Peyer's patch (tissue), 4 donors: ENCODE results near the gene SNX9. TPM values are rescaled to one million over a fixed set of nuclear protein-coding genes. Genes with fewer than 3 reads are reported as not detected.
"Not testable (repeated sequence)": the region's sequence is repeated elsewhere in the genome, so short reads cannot be mapped to it uniquely, and the experiment has no call there.

Experiments used
- DNase-seq, 3 donors: peaks; one replicate each; pipeline ENCODE4 v3.0.0-alpha.2; 2017 to 2019
- H3K27ac ChIP-seq, 4 donors: fragments of 200-600 bp; sonication (generic); one replicate each; pipeline ENCODE4 v1.5.1; 2016 to 2019
- H3K27me3 ChIP-seq, 2 donors: fragments of 200-600 bp; sonication (generic); one replicate each; pipeline ENCODE4 v1.5.1; 2019
- H3K36me3 ChIP-seq, 3 donors: fragments of 200-600 bp; sonication (generic); one replicate each; pipeline ENCODE4 v1.5.1; 2016 to 2019
- H3K4me1 ChIP-seq, 4 donors: fragments of 200-600 bp; sonication (generic); one replicate each; pipeline ENCODE4 v1.5.1; 2016 to 2019
- H3K4me3 ChIP-seq, 4 donors: fragments of 200-600 bp; sonication (generic); 1 replicate in 3 of 4; 2 replicates in 1 of 4; pipeline ENCODE4 v1.5.1; 2016 to 2019; ENCODE audit warnings: mild to moderate bottlenecking in 1 of 4
- H3K9me3 ChIP-seq, 4 donors: fragments of 200-600 bp; sonication (generic); one replicate each; pipeline ENCODE4 v1.5.1; 2016 to 2019; ENCODE audit warnings: mild to moderate bottlenecking in 1 of 4
- CTCF ChIP-seq, 6 experiments: fragments of 450-650 bp in 4 of 6; fragments of 200-600 bp in 2 of 6; sonication (generic) in 1 of 6; IDR thresholded peaks; one replicate each; pipeline ENCODE4 v1.5.1; 2017 to 2019; ENCODE audit warnings: antibody characterized with exemption in 6 of 6, mild to moderate bottlenecking in 3 of 6, moderate library complexity in 1 of 6
- POLR2A ChIP-seq, 2 donors: fragments of 450-650 bp; IDR thresholded peaks; one replicate each; pipeline ENCODE4 v1.5.1; 2017; ENCODE audit warnings: antibody characterized with exemption in 2 of 2, mild to moderate bottlenecking in 2 of 2, moderate library complexity in 2 of 2
- total RNA-seq, 4 donors: library from RNA; depleted of rRNA; stranded (reverse); fragments of >200 nt; gene quantifications; one replicate each; pipeline ENCODE4 v1.1.0, GENCODE V29; 2016

Gene SNX9
- total RNA-seq, 4 donors from 2014 or later = 49.8 to 59.1 (median 52.5) TPM

- Histone ChIP-seq H3K27me3 (no peaks in the 10 kb centered on the region), H3K4me3 (no peak overlapping the region), H3K36me3 (peaks cover 0 to 89% (median 0%) of the 10 kb centered on the region in 3 donors), H3K9me3 (no peaks in the 10 kb centered on the region), H3K27ac (no peak overlapping the region), H3K4me1 (peaks cover 0 to 5% (median 0%) of the 10 kb centered on the region in 4 donors)
- no peak for TF ChIP-seq CTCF (IDR thresholded peaks at IDR 0.05)
- no peak for TF ChIP-seq POLR2A (IDR thresholded peaks at IDR 0.05)
- DNase-seq = no peak
These were observed 114.9 kb downstream of the SNX9 start for GRCh38 chr6:157937916-157938315.

- H3K36me3 ChIP-seq = peaks cover 0 to 97% (median 0%) of the 10 kb centered on the region in 3 donors
- DNase-seq, H3K4me1 ChIP-seq, H3K4me3 ChIP-seq, H3K9me3 ChIP-seq, H3K27me3 ChIP-seq: not testable (repeated sequence)
- H3K27ac ChIP-seq = peak overlapping the region in 1 of 4 donors; percentile 66
These were observed 117.5 kb downstream of the SNX9 start for GRCh38 chr6:157940375-157941036.

- no peaks in the 10 kb centered on the region for H3K27me3 ChIP-seq
- peaks cover 0 to 5% (median 0%) of the 10 kb centered on the region in 4 donors for H3K4me1 ChIP-seq
- TF ChIP-seq CTCF (IDR thresholded peaks at IDR 0.05) (no peak), POLR2A (IDR thresholded peaks at IDR 0.05) (no peak)
- no peak for DNase-seq
- H3K9me3 ChIP-seq = no peaks in the 10 kb centered on the region
- peak overlapping the region in 1 of 4 donors; percentile 66 for H3K27ac ChIP-seq
- peaks cover 0 to 90% (median 0%) of the 10 kb centered on the region in 3 donors for H3K36me3 ChIP-seq
- no peak overlapping the region for H3K4me3 ChIP-seq
These were observed 118.2 kb downstream of the SNX9 start for GRCh38 chr6:157941101-157941863.

GRCh38 chr6:157942351-157942750 lies 119.3 kb downstream of the SNX9 start:
- no peak for DNase-seq
- Histone ChIP-seq H3K4me1 (peaks cover 0 to 5% (median 0%) of the 10 kb centered on the region in 4 donors), H3K27me3 (no peaks in the 10 kb centered on the region), H3K27ac (no peak overlapping the region), H3K9me3 (no peaks in the 10 kb centered on the region), H3K36me3 (peaks cover 0 to 80% (median 0%) of the 10 kb centered on the region in 3 donors), H3K4me3 (no peak overlapping the region)
- no peak for TF ChIP-seq POLR2A (IDR thresholded peaks at IDR 0.05)
- TF ChIP-seq CTCF (IDR thresholded peaks at IDR 0.05) = no peak

GRCh38 chr6:157943249-157943963 lies 120.4 kb downstream of the SNX9 start:
- Histone ChIP-seq H3K27ac (no peak overlapping the region), H3K4me3 (no peak overlapping the region), H3K36me3 (peaks cover 0 to 70% (median 0%) of the 10 kb centered on the region in 3 donors), H3K4me1 (peaks cover 0 to 5% (median 0%) of the 10 kb centered on the region in 4 donors), H3K27me3 (no peaks in the 10 kb centered on the region), H3K9me3 (no peaks in the 10 kb centered on the region)
- TF ChIP-seq CTCF (IDR thresholded peaks at IDR 0.05) (no peak), POLR2A (IDR thresholded peaks at IDR 0.05) (no peak)
- DNase-seq = no peak

GRCh38 chr6:157943964-157944283 lies 120.9 kb downstream of the SNX9 start:
- Histone ChIP-seq H3K9me3 (no peaks in the 10 kb centered on the region), H3K4me1 (peaks cover 0 to 5% (median 0%) of the 10 kb centered on the region in 4 donors), H3K36me3 (peaks cover 0 to 65% (median 0%) of the 10 kb centered on the region in 3 donors), H3K27me3 (no peaks in the 10 kb centered on the region), H3K4me3 (no peak overlapping the region), H3K27ac (no peak overlapping the region)
- no peak for DNase-seq
- TF ChIP-seq POLR2A (IDR thresholded peaks at IDR 0.05) (no peak), CTCF (IDR thresholded peaks at IDR 0.05) (no peak)
